HG03520 (cell line): ENCODE data around the gene HECTD3.
"Not testable (repeated sequence)": the region's sequence is repeated elsewhere in the genome, so short reads cannot be mapped to it uniquely, and the experiment has no call there.

ENCODE experiments used
- ATAC-seq: cut with Tn5 transposase; IDR thresholded peaks from one replicate; pipeline ENCODE4 v1.9.1; 2021; ENCODE audit warnings: mild to moderate bottlenecking, moderate library complexity; ENCODE audit not compliant: unreplicated experiment

HECTD3 gene

GRCh38 chr1:45014321-45015028 lies 3.4 kb upstream of the HECTD3 start:
- no peak for ATAC-seq

GRCh38 chr1:45013551-45014209 lies 2.6 kb upstream of the HECTD3 start:
- ATAC-seq = no peak

DNA sequence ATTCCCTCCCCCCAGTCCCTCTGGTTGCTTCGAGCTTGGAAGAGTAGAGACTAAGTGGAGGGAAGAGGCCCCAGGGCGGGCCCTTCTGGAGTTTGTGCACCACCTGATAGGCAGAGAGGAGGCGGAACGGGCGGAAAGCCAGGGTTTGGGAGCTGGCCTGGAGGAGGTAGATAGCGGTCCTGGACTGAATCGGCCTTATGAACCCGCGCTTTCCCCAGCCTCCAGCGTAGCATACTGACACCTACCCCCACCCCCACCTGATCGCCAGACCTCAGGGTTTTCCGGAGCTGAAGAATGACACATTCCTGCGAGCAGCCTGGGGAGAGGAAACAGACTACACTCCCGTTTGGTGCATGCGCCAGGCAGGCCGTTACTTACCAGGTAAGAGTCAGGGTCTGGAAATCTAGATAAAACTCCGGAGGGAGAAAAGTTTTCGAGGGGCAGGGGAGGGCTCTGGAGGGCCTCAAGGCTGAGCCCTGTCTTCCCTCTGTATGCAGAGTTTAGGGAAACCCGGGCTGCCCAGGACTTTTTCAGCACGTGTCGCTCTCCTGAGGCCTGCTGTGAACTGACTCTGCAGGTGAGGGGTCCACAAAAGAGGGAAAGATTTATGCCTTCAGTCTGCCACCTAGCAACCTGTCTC lies 1.6 kb upstream of the HECTD3 start:
- ATAC-seq = no peak

DNA sequence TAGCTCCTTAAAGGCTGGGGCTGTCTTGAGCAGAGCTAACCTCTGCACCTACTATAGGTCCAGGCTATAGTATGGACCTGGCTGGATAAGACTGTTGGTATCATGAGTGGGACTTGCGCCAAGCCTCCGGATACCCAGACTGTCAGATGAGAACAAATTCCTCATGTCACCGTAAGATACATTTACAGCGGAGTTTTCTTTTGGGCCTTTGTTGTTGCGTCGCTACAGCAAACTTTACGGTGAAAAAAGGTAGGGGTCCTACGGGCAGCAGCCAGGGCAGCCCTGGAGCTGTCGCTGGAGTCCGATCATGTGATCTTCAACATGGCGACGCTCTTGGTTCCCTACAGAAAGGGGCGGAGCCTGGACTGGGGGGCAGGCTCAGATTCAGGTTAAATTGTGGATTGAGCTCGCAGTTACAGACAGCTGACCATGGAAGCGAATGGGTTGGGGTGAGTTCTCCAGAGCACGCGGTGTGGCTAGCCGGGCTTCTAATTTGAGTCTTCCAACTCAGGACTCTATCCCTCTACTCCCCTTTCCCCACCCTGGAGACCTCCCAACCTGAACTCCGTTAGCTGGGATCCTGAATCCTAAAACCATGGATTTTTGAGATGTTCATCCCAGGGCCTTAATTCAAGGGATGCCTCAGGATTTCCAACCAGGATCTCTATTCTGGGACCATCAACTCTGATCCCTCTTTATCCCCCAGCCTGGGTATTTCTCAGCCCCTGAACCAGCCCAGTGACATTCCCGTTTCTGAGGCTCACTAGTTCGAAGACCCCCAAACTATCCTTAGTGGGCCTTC lies 914 bp upstream of the HECTD3 start, which contains the start of gene UROD:
Gene UROD, plus strand, starts transcription at position 418 of the 802 bp plus-strand sequence. Its CDS starts 12 bp downstream, at position 430.
- ATAC-seq = peak; percentile 69

DNA sequence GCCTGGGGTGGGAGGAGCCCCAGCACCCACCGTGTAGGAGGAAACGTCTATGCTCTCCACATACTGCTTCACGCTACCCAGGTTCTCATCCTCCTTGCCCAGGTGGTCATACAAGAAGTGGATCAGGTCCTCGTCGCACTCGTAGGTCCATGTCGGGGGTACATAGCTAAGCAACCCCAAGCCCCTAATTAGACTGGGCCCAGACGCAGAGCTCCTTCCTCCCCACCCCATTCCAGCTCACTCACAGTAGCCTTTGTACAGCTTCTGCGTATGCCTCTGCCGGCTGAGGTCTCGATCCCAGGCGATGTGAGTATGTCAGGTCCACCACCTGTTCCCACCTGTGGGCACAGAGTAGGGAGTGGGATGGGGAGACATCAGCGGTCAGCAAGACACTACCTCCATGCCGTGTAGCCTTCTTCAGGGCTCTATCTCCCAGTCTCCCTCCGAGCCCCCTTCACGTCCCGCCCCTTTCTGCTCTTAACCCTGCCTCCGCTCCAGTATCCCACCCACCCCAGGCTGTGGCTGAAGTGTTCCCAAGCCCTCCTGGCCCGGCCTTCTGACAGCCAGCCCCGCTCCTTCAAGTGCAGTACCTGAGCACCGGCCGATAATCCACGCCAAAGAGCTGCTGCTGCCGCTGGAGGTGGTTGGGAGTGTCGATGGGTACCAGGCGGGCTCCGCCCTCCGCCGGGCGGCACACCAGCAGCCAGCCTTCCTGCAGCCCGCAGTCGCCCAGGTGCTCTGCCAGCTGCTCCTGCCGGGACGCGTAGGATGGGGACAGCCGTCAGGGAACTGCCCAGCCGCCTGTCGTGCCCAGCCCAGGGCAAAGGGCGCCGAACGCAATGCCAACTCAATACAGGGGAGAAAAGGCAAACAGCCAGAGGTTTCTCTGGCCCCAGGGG lies 919 bp downstream of the HECTD3 start:
- ATAC-seq = no peak

DNA sequence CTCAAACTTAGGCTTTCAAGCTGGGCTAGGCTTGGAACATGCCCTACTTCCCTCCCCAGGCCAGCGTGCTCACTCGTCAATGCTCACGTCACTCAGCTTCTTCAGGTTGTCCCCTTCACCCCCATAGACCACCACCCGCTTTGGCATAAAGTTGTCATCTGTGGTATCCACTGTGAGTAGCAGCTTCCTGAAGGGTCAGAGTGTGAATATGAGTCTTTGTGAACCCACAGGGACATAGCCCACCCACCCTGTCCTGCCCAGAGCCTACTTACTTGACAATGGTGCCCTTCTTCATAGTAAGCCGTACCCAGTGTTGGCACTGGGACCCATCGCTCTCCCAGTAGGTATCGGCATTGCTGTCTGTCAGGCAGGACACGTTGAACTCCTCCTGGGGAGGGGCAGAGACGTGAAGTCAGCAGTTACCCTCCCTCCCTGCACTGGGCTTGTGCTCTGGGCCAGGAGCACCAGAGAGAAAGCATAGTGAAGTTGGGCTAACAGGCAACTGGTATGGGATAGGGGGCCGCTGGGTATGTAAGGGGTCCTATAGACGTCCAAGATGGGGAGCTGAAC lies 1.7 kb downstream of the HECTD3 start:
- no peak for ATAC-seq

DNA sequence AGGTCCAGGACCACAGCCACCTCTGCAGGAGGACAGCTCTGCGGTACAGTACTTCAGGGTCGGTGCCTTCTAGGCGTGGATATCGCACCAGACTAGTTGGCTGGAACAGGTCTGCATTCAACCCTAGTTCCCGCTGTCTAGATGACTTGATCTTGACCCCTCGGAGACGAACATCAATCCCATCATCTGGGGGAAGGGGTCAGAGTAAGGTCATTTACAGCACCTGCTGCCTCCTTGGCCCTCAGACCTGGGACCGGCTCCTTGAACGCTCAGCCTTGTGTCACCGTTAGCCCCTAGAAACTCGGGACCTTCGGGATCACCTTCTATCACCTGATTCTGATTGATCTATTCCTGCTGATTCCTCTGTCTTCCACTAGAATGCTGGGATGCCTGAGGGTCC lies 2.6 kb downstream of the HECTD3 start:
- ATAC-seq = no peak

- ATAC-seq = no peak
Observed at GRCh38 chr1:45008076-45008475, 3.0 kb downstream of the HECTD3 start.

GRCh38 chr1:45007311-45007710 lies 3.8 kb downstream of the HECTD3 start:
- no peak for ATAC-seq

GRCh38 chr1:45005761-45006160 lies 5.4 kb downstream of the HECTD3 start:
- ATAC-seq = no peak

DNA sequence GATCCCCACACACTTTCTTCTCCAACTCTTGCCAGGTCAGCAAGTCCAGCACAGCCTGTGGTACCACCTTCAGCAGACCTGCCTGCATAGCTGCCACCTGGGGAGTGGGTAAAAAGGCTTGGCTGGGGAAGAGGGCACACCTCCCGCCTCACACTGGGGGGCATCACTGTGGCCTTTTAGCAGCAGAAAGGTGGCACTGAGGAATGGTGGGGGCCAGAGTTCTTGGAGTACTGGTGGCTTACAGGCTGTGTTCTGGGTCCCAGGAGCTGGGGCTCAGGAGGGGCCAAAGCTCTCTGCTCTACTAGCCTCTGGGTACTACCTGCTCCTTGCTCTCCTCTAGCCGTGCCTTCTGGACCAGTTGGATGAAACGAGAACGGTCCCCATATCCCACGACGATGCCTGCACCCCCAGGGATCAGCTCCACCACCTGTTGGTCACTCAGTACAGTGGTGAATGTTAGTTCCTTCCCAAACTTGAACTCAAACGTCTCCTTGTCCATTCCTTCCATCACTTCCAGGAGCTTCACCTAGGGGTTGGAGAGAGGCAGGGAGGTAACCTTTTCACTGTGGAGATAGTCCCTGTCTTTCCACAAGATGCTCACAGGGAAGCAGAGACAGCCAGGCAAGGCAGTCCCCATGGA lies 6.7 kb downstream of the HECTD3 start:
- ATAC-seq = no peak

- ATAC-seq = no peak
Observed at GRCh38 chr1:45003741-45004140, 7.4 kb downstream of the HECTD3 start.

GRCh38 chr1:45002650-45003645 lies 8.2 kb downstream of the HECTD3 start:
- no peak for ATAC-seq

- ATAC-seq = not testable (repeated sequence)
Observed at GRCh38 chr1:45001576-45001975, 9.5 kb downstream of the HECTD3 start.

DNA sequence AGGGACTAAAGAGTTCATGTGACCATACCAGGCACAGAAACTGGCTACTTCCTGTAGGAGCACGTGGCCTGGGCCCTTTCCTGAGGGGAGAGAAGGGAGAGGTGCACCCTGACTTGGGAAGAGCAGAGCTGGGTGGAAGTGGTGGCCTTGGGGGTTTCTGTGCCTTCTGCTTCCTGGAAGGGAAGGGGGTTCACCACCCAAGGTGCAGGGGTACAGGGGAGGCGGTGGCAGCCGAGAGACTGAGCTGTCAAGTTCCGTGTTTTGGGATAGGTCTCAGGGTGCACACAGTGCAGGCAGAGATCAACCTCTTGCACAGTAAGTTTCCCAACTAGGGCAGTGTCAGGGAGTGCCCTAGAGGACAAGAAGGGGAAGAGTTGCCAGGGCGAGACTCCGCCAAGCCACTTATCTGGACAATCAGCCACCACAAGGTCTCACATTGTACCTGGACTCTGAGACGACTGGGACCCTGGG lies 10.1 kb downstream of the HECTD3 start:
- no peak for ATAC-seq

- no peak for ATAC-seq
Observed at GRCh38 chr1:44999232-44999631, 11.9 kb downstream of the HECTD3 start.

- no peak for ATAC-seq
Observed at GRCh38 chr1:44995467-44996238, 15.5 kb downstream of the HECTD3 start.
